Suprapubic skin (tissue), 4 donors: Measurements from ENCODE around the gene ALOX12.

Experiments used
- EP300 ChIP-seq: sonication (generic); formaldehyde crosslinking; IDR thresholded peaks from one replicate; pipeline ENCODE4 v1.6.1; 2017; ENCODE audit warnings: antibody characterized with exemption
- POLR2AphosphoS5 ChIP-seq, 3 donors: sonication (generic); formaldehyde crosslinking; IDR thresholded peaks; one replicate each; pipeline ENCODE4 v1.6.1; 2017; ENCODE audit warnings: antibody characterized with exemption in 3 of 3
- TF ChIP-seq, protein P1 (sequence below), 2 donors: fragments of 200-600 bp in 1 of 2; fragments of 450-650 bp in 1 of 2; sonication (generic) in 1 of 2; IDR thresholded peaks; one replicate each; pipeline ENCODE4 v1.5.1; 2016 to 2019; ENCODE audit warnings: antibody characterized with exemption in 2 of 2, mild to moderate bottlenecking in 1 of 2, moderate library complexity in 1 of 2

DNA sequence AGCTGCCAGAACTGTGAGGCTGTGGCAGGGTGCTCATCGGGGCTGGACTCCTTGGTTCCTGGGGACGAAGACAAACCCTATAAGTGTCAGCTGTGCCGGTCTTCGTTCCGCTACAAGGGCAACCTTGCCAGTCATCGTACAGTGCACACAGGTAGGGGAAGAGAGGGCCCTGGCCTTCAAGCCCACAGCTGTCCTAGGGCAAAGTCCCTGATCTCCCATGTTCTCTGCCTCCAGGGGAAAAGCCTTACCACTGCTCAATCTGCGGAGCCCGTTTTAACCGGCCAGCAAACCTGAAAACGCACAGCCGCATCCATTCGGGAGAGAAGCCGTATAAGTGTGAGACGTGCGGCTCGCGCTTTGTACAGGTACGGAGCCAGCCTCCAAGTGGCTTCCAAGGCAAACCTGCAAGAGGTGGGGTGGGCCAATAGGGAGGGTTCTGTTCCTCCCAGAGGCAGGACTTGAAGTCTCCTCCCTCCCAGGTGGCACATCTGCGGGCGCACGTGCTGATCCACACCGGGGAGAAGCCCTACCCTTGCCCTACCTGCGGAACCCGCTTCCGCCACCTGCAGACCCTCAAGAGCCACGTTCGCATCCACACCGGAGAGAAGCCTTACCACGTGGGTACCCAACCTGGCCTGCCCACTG, 30.7 kb downstream of the ALOX12 start:
- TF ChIP-seq, protein P1, sequence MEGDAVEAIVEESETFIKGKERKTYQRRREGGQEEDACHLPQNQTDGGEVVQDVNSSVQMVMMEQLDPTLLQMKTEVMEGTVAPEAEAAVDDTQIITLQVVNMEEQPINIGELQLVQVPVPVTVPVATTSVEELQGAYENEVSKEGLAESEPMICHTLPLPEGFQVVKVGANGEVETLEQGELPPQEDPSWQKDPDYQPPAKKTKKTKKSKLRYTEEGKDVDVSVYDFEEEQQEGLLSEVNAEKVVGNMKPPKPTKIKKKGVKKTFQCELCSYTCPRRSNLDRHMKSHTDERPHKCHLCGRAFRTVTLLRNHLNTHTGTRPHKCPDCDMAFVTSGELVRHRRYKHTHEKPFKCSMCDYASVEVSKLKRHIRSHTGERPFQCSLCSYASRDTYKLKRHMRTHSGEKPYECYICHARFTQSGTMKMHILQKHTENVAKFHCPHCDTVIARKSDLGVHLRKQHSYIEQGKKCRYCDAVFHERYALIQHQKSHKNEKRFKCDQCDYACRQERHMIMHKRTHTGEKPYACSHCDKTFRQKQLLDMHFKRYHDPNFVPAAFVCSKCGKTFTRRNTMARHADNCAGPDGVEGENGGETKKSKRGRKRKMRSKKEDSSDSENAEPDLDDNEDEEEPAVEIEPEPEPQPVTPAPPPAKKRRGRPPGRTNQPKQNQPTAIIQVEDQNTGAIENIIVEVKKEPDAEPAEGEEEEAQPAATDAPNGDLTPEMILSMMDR (IDR thresholded peaks at IDR 0.05) = no peak
- TF ChIP-seq EP300 (no peak), POLR2AphosphoS5 (IDR thresholded peaks at IDR 0.05) (no peak)
